Stimulated activated CD4-positive, alpha-beta T cell treated with anti-CD3 and anti-CD28 coated beads, Interleukin-15, amount 100 ng/mL, for 48 hours (primary cell): ENCODE data around the gene NAE1.
A peak's percentile ranks its signal among the peaks of the same experiment; 100 is the strongest.
"Not testable (repeated sequence)": the region's sequence is repeated elsewhere in the genome, so short reads cannot be mapped to it uniquely, and the experiment has no call there.

ENCODE experiments used
- DNase-seq, 2 donors: peaks; one replicate each; pipeline ENCODE4 v3.0.0-alpha.2; 2020; ENCODE audit warnings: low read depth in 2 of 2

Gene NAE1

GRCh38 chr16:66830422-66831404 lies at the start of gene NAE1:
NAE1 (minus strand) TSS chr16:66830976; CDS start chr16:66830899, 77 bp downstream.
- DNase-seq: peak; percentile 76 to 85

- DNase-seq: peak; percentile 71 to 73
These were observed 47.3 kb upstream of the NAE1 start for GRCh38 chr16:66878067-66878466.

GRCh38 chr16:66874079-66874775 lies 43.5 kb upstream of the NAE1 start:
- DNase-seq: no peak

- no peak for DNase-seq
These were observed 42.9 kb upstream of the NAE1 start for GRCh38 chr16:66873685-66874055.

GRCh38 chr16:66872943-66873684 lies 42.3 kb upstream of the NAE1 start:
- peak; percentile 92 for DNase-seq

- no peak for DNase-seq
These were observed 41.8 kb upstream of the NAE1 start for GRCh38 chr16:66872559-66872942.

GRCh38 chr16:66871840-66872239 lies 41.1 kb upstream of the NAE1 start:
- DNase-seq: no peak

GRCh38 chr16:66871363-66871762 lies 40.6 kb upstream of the NAE1 start:
- DNase-seq: not testable (repeated sequence)

- no peak for DNase-seq
These were observed 38.6 kb upstream of the NAE1 start for GRCh38 chr16:66869424-66869823.

GRCh38 chr16:66863707-66864106 lies 32.9 kb upstream of the NAE1 start:
- no peak for DNase-seq

GRCh38 chr16:66862023-66862520 lies 31.3 kb upstream of the NAE1 start:
- DNase-seq: no peak

GRCh38 chr16:66859397-66860068 lies 28.8 kb upstream of the NAE1 start:
- no peak for DNase-seq

- no peak for DNase-seq
These were observed 28.1 kb upstream of the NAE1 start for GRCh38 chr16:66858740-66859396.

GRCh38 chr16:66857437-66857836 lies 26.7 kb upstream of the NAE1 start:
- no peak for DNase-seq

- no peak for DNase-seq
These were observed 26.0 kb upstream of the NAE1 start for GRCh38 chr16:66856801-66857200.

- DNase-seq: no peak
These were observed 25.5 kb upstream of the NAE1 start for GRCh38 chr16:66856184-66856730.

GRCh38 chr16:66853261-66854139 lies 22.7 kb upstream of the NAE1 start:
- no peak for DNase-seq

- DNase-seq: no peak
These were observed 20.6 kb upstream of the NAE1 start for GRCh38 chr16:66851166-66851964.
